Esophagus muscularis mucosa (tissue), 4 donors: Measurements from ENCODE around the gene C1GALT1.

Source experiments
- CTCF ChIP-seq, 3 experiments: fragments of 200-600 bp in 2 of 3; fragments of 450-650 bp in 1 of 3; sonication (generic) in 2 of 3; IDR thresholded peaks; one replicate each; pipeline ENCODE4 v1.5.1; 2017 to 2019; ENCODE audit warnings: antibody characterized with exemption in 3 of 3, mild to moderate bottlenecking in 2 of 3, moderate library complexity in 1 of 3
- EP300 ChIP-seq: sonication (generic); formaldehyde crosslinking; IDR thresholded peaks from one replicate; pipeline ENCODE4 v1.6.1; 2017; ENCODE audit warnings: antibody characterized with exemption
- POLR2A ChIP-seq: fragments of 450-650 bp; IDR thresholded peaks from one replicate; pipeline ENCODE4 v1.6.1; 2017; ENCODE audit warnings: antibody characterized with exemption, moderate library complexity, mild to moderate bottlenecking, low read depth

GRCh38 chr7:7203813-7204575 is 21.6 kb downstream of the C1GALT1 start:
- no peak for TF ChIP-seq CTCF (IDR thresholded peaks at IDR 0.05)
- TF ChIP-seq POLR2A, result no peak
- no peak for TF ChIP-seq EP300
